RPMI7951 (cell line): ENCODE results near the gene GRIN2B. TPM values are rescaled to one million over a fixed set of nuclear protein-coding genes. Genes with fewer than 3 reads are reported as not detected.
A peak's percentile ranks its signal among the peaks of the same experiment; 100 is the strongest.

ENCODE experiments used
- DNase-seq: peaks from one replicate; pipeline ENCODE4 v3.0.0-alpha.2; 2012; ENCODE audit warnings: low read depth
- total RNA-seq: library from RNA; depleted of rRNA; stranded (reverse); fragments of >200 nt; shearing (Covaris generic); gene quantifications from 2 replicates; pipeline ENCODE4 v1.2.3, GENCODE V29; 2014

Gene GRIN2B
- total RNA-seq, 1 experiment from 2014 or later: not detected

DNA sequence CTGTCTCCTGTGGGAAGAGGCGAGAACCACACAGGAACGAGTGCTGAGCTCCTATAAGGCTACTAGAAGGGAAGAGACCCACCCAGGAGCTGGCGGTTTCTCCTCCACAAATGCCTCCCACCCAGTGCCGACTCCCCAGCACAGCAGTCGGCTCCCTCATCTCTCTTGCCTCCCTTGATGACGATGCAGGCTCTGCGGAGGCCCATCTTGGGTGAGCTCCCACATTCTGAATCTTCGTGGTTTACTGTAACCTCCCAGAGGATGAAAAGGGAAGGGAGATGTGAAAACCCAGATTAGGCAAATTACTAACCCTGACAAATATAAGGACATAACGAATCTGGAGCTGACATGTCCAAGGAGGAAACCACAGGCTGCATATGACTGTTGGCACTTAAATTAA is 23.8 kb downstream of the GRIN2B start:
- DNase-seq: no peak

DNA sequence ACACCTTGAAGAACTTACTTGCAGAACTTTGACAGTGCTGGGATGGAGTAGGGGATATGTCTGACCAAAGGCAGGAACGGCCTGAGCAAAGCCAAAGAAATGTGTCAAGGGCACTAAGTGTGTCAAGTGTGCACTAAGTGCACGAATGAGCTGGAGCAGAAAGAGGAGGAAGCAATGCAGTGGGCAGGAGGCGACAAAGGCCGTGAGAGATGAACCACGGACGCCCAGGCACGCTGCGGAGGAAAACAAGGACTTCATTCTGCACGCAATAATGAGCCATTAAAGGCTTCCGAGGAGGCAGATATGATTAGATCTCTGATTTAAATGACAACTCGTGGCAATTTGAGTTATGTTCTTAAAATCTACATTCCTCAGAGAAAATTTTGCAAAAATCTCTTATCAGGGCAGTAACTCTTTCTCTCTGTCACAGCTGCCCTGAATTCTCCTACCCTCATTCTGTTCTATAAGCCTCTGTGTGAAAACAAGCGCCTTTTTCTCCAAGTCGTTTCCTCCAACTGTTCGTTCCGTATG is 25.3 kb downstream of the GRIN2B start:
- DNase-seq: no peak

DNA sequence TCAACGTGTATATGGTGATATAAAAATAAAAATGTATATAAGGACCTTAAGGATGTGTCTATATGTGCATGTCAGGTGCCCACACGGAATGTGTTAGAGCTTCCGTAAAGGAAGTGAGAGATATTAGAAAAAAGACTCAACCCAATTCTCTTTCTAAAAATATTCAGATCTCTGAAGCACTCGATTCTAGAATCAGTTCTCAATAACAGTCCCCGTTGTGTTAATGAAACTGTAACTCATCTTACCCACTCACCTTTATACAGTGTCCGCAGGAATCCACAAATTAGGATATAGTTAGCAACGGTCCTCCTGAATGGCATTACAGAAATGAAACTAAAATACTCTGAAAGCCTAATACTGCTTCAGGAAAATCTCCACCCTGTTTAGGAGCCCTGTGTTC is 29.3 kb downstream of the GRIN2B start:
- no peak for DNase-seq

- DNase-seq: no peak
Measured at GRCh38 chr12:13950502-13950901, 30.9 kb downstream of the GRIN2B start.

- DNase-seq: no peak
Measured at GRCh38 chr12:13948621-13949020, 32.8 kb downstream of the GRIN2B start.

DNA sequence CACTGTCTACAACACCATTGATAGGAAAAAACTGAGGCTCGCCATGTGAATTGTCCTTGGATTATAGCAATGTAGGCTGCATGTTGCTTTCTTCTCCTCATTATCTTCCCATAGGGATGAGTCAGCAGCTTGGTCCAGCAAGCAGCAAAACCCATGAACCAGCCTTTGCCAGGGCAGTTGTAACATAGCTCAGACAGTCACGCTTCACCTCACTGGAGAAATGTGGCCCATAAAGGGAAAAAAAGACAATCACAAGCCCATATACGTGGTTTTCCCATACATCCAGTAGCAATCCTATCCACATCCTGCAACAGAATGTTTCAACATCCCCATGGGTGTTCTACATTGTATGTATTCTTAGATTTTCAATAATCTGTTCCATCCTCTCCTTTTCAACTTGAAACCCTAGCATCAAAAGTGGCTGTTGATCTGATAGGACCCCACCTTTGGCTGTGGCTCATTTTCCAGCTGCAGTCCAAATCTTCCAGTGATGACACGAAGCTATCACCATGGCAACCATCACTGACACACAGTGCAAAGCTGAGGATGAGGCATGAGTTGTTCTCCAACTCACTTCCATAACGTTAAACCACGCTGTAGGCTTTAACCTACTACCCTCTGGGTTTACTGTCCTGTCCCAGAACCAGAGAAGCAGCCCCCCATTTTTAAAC is 34.0 kb downstream of the GRIN2B start:
- no peak for DNase-seq

DNA sequence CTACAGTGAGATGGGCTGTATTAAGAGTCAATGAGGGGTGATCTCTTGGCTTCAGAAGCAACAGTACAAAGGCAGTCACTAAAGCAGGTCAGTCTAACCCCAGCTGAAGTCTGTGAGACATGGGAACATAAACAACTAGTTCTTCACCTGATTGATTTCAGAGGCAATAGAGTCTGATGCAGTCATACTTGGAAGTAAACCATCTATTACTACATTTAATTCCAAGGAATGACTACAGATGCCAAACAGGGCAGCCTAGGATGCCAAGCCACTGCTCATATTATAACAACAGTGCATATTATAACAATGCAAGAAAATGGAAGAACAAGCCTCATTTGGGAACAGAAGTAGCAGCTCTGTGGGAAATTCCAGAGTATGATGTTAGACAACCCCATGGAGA is 35.8 kb downstream of the GRIN2B start:
- no peak for DNase-seq

DNA sequence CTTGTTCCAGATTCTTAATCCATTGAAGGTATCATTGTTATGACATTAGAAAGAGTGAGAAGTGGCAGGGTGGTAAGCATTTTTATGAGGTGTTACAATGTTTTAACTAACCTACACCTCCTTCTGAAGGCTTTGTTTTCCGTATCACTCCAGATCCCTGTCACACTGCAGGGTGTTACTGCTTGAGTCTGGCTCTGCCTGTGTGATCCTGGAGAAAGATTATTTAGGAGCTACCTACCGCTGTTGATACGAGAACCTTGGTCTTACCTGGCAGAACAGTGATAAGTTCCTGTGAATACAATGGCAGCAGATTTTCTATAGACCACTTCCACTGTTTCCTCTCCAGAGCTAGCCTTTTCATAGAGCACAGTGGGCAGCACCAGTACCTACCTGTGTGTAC is 36.2 kb downstream of the GRIN2B start:
- no peak for DNase-seq

DNA sequence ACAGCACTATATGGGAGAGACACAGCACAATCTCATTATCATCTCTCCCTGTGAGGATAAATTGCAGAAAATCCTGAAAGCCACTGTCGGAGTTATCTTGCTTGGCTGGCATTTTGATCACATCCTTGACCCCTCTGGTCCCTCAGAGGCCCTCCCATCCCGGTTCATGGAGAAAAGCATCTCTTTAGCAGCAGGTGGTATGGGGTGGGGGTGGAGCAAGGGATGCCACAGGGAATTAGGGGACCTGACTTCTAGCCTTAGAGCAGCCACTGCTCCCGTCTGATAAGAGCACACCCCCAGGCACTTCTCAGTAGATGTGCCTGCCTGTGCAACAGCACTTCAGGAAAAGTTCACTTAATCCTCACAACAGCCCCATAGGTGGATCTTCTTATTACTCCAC is 38.6 kb downstream of the GRIN2B start:
- no peak for DNase-seq

GRCh38 chr12:13941258-13942249 is 39.8 kb downstream of the GRIN2B start:
- DNase-seq: peak; percentile 51

DNA sequence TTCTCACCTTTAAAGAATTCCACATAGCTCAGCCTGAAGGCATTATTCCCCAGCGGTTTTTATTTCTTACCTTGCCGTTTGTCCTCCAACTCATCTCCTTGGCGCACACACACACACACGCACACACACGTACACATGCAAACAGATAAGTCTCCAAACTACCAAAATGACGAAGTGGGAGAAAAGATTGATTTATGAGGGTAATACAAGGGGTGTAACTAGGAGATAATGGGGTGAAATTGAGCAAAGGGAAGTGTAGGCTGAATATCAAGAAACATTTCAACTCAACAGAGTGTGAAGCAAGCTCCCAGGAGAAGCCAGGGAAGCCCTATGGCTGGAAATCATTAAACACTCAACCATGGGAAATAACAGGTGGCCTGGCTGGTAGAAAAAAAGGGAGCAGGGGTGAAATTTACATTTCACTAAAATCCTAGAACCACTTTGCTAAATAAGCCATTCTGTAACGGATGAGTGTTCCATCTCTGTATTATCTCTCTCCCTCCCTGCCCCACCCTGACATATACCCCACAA is 41.0 kb downstream of the GRIN2B start:
- DNase-seq: no peak

- DNase-seq: no peak
Measured at GRCh38 chr12:13937735-13938134, 43.7 kb downstream of the GRIN2B start.

- DNase-seq: no peak
Measured at GRCh38 chr12:13935169-13935568, 46.2 kb downstream of the GRIN2B start.
